ENCODE measurements around the gene FAM89B.

FAM89B gene

GRCh38 chr11:65593518-65594414 lies 21.4 kb downstream of the FAM89B start:
- DNase-seq (ENCODE audit: low read depth) = peak; percentile 55
- no peak for TF ChIP-seq POLR2A (IDR thresholded peaks at IDR 0.05; ENCODE audit: extremely low read depth, insufficient read length)
- TF ChIP-seq MAX (IDR thresholded peaks at IDR 0.05; ENCODE audit: low read depth, low read length) = 0 out of 2 replicates have a peak, but pooled peaks have one; percentile 11
- peak; percentile 84 for TF ChIP-seq CTCF (IDR thresholded peaks at IDR 0.05; ENCODE audit: low read depth, low read length)
- TF ChIP-seq MYC (IDR thresholded peaks at IDR 0.05; ENCODE audit: low read depth, low read length) = peak; percentile 43; the same call in 1 of the 2 replicates
- no peak overlapping the region for H3K4me3 ChIP-seq (ENCODE audit: low read depth, low read length)

GRCh38 chr11:65595131-65595530 lies 22.8 kb downstream of the FAM89B start:
- H3K4me3 ChIP-seq (ENCODE audit: low read depth, low read length) = no peak overlapping the region

GRCh38 chr11:65595543-65596281 lies 23.4 kb downstream of the FAM89B start, which contains the start of gene KCNK7:
TSS of gene KCNK7 (minus strand) at chr11:65595800. CDS start at chr11:65595772, 28 bp downstream.
- no peak for TF ChIP-seq CTCF (IDR thresholded peaks at IDR 0.05; ENCODE audit: low read depth, low read length)
- no peak for TF ChIP-seq MYC (IDR thresholded peaks at IDR 0.05; ENCODE audit: low read depth, low read length)
- no peak for TF ChIP-seq POLR2A (IDR thresholded peaks at IDR 0.05; ENCODE audit: extremely low read depth, insufficient read length)
- TF ChIP-seq MAX (IDR thresholded peaks at IDR 0.05; ENCODE audit: low read depth, low read length) = no peak
- no peak for DNase-seq (ENCODE audit: low read depth)
- no peak within 1 kb of the TSS for H3K4me3 ChIP-seq (ENCODE audit: low read depth, low read length)

More at GRCh38 chr11:65595131-65595530, 22.8 kb downstream of the FAM89B start:
- DNase-seq (ENCODE audit: low read depth) = no peak
- no peak for TF ChIP-seq MAX (IDR thresholded peaks at IDR 0.05; ENCODE audit: low read depth, low read length)
- TF ChIP-seq CTCF (IDR thresholded peaks at IDR 0.05; ENCODE audit: low read depth, low read length) = no peak
- TF ChIP-seq POLR2A (IDR thresholded peaks at IDR 0.05; ENCODE audit: extremely low read depth, insufficient read length) = no peak
- no peak for TF ChIP-seq MYC (IDR thresholded peaks at IDR 0.05; ENCODE audit: low read depth, low read length)

- no peak overlapping the region for H3K4me3 ChIP-seq (ENCODE audit: low read depth, low read length)
- DNase-seq (ENCODE audit: low read depth) = no peak
- no peak for TF ChIP-seq POLR2A (IDR thresholded peaks at IDR 0.05; ENCODE audit: extremely low read depth, insufficient read length)
- no peak for TF ChIP-seq MYC (IDR thresholded peaks at IDR 0.05; ENCODE audit: low read depth, low read length)
- no peak for TF ChIP-seq MAX (IDR thresholded peaks at IDR 0.05; ENCODE audit: low read depth, low read length)
- TF ChIP-seq CTCF (IDR thresholded peaks at IDR 0.05; ENCODE audit: low read depth, low read length) = no peak
Observed at GRCh38 chr11:65596520-65596919, 24.2 kb downstream of the FAM89B start.

GRCh38 chr11:65598258-65598699 lies 25.9 kb downstream of the FAM89B start:
- DNase-seq (ENCODE audit: low read depth) = no peak
- TF ChIP-seq MYC (IDR thresholded peaks at IDR 0.05; ENCODE audit: low read depth, low read length) = no peak
- no peak for TF ChIP-seq CTCF (IDR thresholded peaks at IDR 0.05; ENCODE audit: low read depth, low read length)
- TF ChIP-seq MAX (IDR thresholded peaks at IDR 0.05; ENCODE audit: low read depth, low read length) = no peak
- TF ChIP-seq POLR2A (IDR thresholded peaks at IDR 0.05; ENCODE audit: extremely low read depth, insufficient read length) = no peak

More at GRCh38 chr11:65598258-65598699, 25.9 kb downstream of the FAM89B start:
- H3K4me3 ChIP-seq (ENCODE audit: low read depth, low read length) = no peak overlapping the region

All from NB4 (cell line).